Urinary bladder (tissue), 4 donors: ENCODE data around the gene CSNK2A3. TPM values are rescaled to one million over a fixed set of nuclear protein-coding genes. Genes with fewer than 3 reads are reported as not detected.

Experiments
- DNase-seq: peaks from one replicate; pipeline ENCODE4 v3.0.0-alpha.2; 2015; ENCODE audit errors: extremely low spot score
- H3K27ac ChIP-seq: one replicate; pipeline ENCODE4 v1.5.1; 2013; ENCODE audit warnings: low read depth, mild to moderate bottlenecking, moderate library complexity
- H3K36me3 ChIP-seq: one replicate; pipeline ENCODE4 v1.6.1; 2013; ENCODE audit warnings: mild to moderate bottlenecking, moderate library complexity; ENCODE audit not compliant: insufficient read depth
- H3K4me1 ChIP-seq: one replicate; pipeline ENCODE4 v1.6.1; 2013; ENCODE audit warnings: mild to moderate bottlenecking, moderate library complexity; ENCODE audit not compliant: insufficient read depth
- H3K4me3 ChIP-seq: one replicate; pipeline ENCODE4 v1.5.1; 2013; ENCODE audit warnings: low read depth, low read length
- WGBS: extraction: QIAGEN DNeasy Blood & Tissue Kit; methylation state at CpG from one replicate; pipeline ENCODE4 v1.1.7; 2013; 5-methylcytosine and 5-hydroxymethylcytosine counted together
- polyA plus RNA-seq: library from polyadenylated mRNA; stranded (reverse); fragments of 200-250 nt; gene quantifications from one replicate; pipeline ENCODE4 v1.2.3, GENCODE V29; 2013
- total RNA-seq: library from RNA; depleted of rRNA; stranded (reverse); fragments of >200 nt; gene quantifications from one replicate; pipeline ENCODE4 v1.2.3, GENCODE V29; 2014
- donor health status: healthy with polysubstance abuse.
- donor health status: healthy.

CSNK2A3 gene
- total and polyA plus RNA-seq, 2 donors = 1.6 to 2.4 TPM

DNA sequence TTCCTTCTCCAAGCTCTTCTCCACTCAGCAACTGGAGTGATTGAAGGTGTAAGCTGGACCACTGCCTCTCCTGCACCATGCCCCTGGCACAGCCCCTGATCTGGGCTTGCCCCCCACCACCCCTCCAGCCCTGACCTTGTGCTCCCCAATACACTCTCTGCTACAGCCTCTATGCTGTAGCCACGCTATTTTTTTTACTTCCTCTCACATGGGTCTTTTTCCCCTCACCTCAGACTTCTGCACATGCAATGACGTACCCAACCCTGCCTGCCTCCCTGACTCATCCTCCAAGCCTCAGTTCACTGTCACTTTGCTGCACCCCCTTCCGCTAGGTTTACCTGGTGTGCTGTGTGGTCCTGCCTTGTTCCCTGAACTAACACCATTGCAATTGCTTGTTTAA is 9.0 kb downstream of the CSNK2A3 start:
- no peak overlapping the region for H3K4me3 ChIP-seq
- no peak overlapping the region for H3K27ac ChIP-seq
- H3K4me1 ChIP-seq = no peaks in the 10 kb centered on the region
- no peak for DNase-seq
- WGBS = 88% methylated on average over 3 of the region's 3 CpGs
- no peaks in the 10 kb centered on the region for H3K36me3 ChIP-seq

DNA sequence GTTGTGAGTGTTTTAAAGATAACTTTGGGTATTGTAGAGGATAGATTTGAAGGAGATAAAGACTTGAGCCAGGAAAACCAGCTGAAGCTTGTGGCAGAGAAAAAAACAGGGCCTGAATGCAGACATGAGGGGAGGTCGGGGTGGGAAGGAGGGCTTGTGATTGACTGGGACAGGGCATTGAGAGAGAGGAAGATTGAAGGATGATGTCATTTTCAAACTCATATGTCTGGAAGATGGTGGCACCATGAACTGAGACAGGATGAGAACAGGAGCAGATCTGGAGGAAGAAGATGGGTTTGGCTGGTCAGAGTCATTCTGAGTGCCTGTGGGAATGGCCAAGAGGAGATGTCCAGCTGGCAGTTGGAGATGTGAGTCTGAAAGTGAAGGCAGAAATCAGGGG is 14.7 kb downstream of the CSNK2A3 start:
- no peak overlapping the region for H3K4me3 ChIP-seq
- no peak for DNase-seq
- H3K36me3 ChIP-seq = no peaks in the 10 kb centered on the region
- no peak overlapping the region for H3K27ac ChIP-seq
- WGBS = 98% methylated on average over 1 of the region's 1 CpG
- H3K4me1 ChIP-seq = no peaks in the 10 kb centered on the region

DNA sequence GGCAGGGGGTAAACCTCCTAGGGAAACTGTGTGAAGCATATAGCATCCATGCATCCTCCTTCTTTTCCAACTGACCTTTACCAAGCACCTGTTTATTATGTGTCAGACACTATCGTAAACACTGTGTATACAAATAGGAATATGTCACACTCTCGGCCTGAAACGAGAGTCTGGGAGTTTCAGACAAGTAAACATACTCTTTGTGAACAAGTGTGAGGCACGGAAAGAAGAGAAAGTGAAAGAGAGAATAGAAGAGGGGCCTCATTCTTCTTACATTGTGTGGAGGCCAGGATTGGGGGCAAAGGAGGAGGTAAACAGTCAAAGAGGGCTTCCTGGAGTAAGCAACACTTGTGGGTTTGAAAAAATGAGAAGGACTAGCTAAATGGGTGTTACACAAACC is 16.4 kb downstream of the CSNK2A3 start:
- H3K4me1 ChIP-seq = no peaks in the 10 kb centered on the region
- no peak overlapping the region for H3K4me3 ChIP-seq
- 60% methylated on average over 4 of the region's 4 CpGs for WGBS
- H3K36me3 ChIP-seq = no peaks in the 10 kb centered on the region
- H3K27ac ChIP-seq = no peak overlapping the region
- no peak for DNase-seq

DNA sequence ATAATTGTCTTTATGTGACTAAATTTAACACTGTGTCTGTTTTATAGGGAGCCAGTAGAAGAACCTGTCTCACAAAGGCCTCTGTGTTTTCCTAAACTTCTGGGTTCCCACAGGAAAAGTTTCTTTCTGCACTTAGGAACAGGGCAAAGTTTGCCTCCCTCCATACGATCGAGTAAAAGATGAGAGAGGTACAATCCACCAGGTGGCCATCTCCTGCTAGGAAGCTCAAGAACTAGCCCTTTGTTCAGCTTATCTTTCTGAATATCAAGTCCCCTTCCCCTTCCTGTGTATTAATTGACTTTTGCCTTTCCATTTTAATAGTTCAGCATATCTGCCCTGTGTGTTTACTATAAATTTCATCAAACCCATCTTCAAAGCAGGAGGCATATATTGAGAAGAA is 18.0 kb downstream of the CSNK2A3 start:
- Histone ChIP-seq H3K4me3 (no peak overlapping the region), H3K4me1 (no peaks in the 10 kb centered on the region), H3K36me3 (no peaks in the 10 kb centered on the region), H3K27ac (no peak overlapping the region)
- WGBS = 88% methylated on average over 2 of the region's 2 CpGs
- no peak for DNase-seq

- DNase-seq = no peak
- H3K4me3 ChIP-seq = no peak overlapping the region
- no peaks in the 10 kb centered on the region for H3K4me1 ChIP-seq
- no peaks in the 10 kb centered on the region for H3K36me3 ChIP-seq
- H3K27ac ChIP-seq = no peak overlapping the region
- 74% methylated on average over 4 of the region's 4 CpGs for WGBS
Observed at GRCh38 chr11:11334607-11335006, 18.4 kb downstream of the CSNK2A3 start.

DNA sequence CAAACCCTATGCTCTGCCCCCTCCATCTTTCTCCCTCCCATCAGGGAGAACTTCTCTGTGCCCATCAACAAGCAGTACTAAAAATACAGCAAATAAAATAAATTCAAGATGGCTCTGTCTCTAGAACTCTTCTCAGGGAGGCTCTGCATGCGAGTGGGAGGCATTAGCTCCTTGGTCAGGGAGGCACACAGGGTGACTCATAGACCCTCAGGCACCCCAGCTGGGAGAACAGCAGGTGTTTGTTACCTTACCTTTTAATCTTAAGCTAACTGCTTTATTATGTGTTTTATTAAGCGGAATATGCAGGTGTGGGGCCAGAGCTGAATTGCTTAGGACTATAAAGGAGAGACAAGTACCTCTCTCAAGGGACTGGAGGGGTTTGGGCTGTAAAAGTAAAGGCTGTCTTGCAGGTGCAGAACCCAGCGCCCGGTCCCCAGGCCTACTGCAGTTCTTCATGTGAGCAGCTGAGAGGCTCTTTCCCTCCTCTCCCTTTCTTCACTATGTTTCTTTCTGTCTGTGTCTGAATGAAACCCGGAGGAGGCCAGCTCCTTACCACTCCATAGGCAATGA is 20.8 kb downstream of the CSNK2A3 start:
- DNase-seq = no peak
- WGBS = 75% methylated on average over 5 of the region's 5 CpGs
- Histone ChIP-seq H3K4me1 (no peaks in the 10 kb centered on the region), H3K27ac (no peak overlapping the region), H3K36me3 (no peaks in the 10 kb centered on the region), H3K4me3 (no peak overlapping the region)

DNA sequence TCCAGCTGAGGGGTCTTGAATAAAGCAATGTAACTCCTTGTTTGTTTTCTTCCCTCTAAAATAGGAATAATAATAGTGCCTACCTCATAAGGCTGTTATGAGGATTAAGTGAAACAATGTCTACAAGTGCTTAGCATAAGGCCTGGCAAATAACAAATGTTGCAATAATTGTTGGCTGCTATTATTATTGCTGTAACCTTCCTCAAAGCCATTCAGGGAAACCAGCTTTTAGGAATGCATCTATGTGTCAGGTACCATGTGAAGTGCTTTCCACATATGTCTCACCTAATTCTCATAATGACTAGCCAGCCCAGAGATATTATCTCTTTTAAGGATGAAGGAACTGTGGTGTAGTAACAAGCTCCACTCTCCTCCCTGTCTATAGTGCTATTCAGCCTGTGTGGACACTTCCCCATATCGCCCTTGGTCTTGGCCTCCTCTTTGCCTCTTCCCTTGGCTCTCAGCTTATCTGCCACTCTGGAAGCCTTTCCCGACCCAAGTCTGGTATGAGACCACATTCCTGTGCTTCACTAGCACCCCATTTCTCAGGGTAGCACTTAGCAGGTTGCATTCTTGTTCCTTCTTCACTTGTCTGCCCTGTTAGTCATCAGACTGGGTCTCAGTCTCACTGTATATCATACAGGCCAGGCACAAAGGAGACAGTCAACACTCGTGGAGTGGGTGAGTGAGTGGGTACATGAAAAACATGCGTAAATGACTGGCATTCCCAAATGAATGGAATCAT is 23.8 kb downstream of the CSNK2A3 start:
- H3K27ac ChIP-seq = no peak overlapping the region
- no peak overlapping the region for H3K4me3 ChIP-seq
- WGBS = 74% methylated on average over 4 of the region's 4 CpGs
- H3K36me3 ChIP-seq = no peaks in the 10 kb centered on the region
- no peaks in the 10 kb centered on the region for H3K4me1 ChIP-seq
- no peak for DNase-seq

GRCh38 chr11:11324090-11324489 is 29.0 kb downstream of the CSNK2A3 start:
- WGBS = 78% methylated on average over 1 of the region's 1 CpG
- DNase-seq = no peak
- no peaks in the 10 kb centered on the region for H3K36me3 ChIP-seq

DNA sequence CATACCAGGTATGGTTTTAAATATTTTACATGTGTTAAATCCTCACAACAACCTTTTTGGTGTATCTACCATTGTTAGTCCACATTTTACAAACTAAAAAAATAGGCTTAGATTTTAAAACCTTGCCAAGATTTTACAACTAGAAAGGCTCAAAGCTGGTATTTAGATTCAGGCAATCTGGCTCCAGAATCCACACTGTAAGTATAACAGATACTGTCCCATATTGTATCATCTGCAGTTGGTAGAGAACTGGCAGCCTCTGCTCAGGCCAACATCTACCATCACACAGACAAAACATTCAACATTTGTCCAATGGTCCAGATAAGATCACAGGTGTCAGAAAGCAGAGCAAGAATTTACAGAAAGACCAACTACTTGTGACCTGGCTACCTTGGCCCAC is 30.9 kb downstream of the CSNK2A3 start:
- no peaks in the 10 kb centered on the region for H3K4me1 ChIP-seq
- H3K4me3 ChIP-seq = no peak overlapping the region
- DNase-seq = no peak
- no peaks in the 10 kb centered on the region for H3K36me3 ChIP-seq
- no peak overlapping the region for H3K27ac ChIP-seq

More at GRCh38 chr11:11324090-11324489, 29.0 kb downstream of the CSNK2A3 start:
- Histone ChIP-seq H3K4me1 (no peaks in the 10 kb centered on the region), H3K27ac (no peak overlapping the region), H3K4me3 (no peak overlapping the region)

- Histone ChIP-seq H3K4me3 (no peak overlapping the region), H3K27ac (no peak overlapping the region), H3K36me3 (no peaks in the 10 kb centered on the region), H3K4me1 (no peaks in the 10 kb centered on the region)
- no peak for DNase-seq
- WGBS = 74% methylated on average over 2 of the region's 2 CpGs
Observed at GRCh38 chr11:11320825-11321224, 32.2 kb downstream of the CSNK2A3 start.

GRCh38 chr11:11318961-11319360 is 34.1 kb downstream of the CSNK2A3 start:
- DNase-seq = no peak
- no peaks in the 10 kb centered on the region for H3K36me3 ChIP-seq
- H3K4me1 ChIP-seq = no peaks in the 10 kb centered on the region
- no peak overlapping the region for H3K4me3 ChIP-seq
- H3K27ac ChIP-seq = no peak overlapping the region
- WGBS = 86% methylated on average over 4 of the region's 4 CpGs

DNA sequence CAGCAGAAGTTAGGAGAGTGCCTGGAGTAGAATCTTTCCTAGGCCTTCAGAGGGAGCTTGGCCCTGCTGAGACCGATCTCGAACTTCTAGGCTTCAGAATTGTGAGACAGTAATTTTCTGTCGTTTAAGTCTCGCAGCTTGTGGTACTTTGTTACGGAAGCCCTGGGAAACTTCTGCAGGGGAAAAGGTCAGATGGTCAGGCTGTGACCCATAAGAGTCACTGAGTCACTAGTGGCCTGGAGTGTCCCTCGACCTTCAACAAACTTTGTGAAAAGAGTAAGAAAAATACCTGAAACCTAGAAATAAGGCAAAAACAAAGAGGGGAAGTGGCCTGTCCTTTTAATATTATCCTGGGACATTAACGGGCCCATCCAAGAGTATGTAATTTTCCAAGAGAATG is 34.6 kb downstream of the CSNK2A3 start:
- no peaks in the 10 kb centered on the region for H3K4me1 ChIP-seq
- H3K4me3 ChIP-seq = no peak overlapping the region
- no peak overlapping the region for H3K27ac ChIP-seq
- WGBS = 92% methylated on average over 7 of the region's 7 CpGs
- no peaks in the 10 kb centered on the region for H3K36me3 ChIP-seq
- DNase-seq = no peak

DNA sequence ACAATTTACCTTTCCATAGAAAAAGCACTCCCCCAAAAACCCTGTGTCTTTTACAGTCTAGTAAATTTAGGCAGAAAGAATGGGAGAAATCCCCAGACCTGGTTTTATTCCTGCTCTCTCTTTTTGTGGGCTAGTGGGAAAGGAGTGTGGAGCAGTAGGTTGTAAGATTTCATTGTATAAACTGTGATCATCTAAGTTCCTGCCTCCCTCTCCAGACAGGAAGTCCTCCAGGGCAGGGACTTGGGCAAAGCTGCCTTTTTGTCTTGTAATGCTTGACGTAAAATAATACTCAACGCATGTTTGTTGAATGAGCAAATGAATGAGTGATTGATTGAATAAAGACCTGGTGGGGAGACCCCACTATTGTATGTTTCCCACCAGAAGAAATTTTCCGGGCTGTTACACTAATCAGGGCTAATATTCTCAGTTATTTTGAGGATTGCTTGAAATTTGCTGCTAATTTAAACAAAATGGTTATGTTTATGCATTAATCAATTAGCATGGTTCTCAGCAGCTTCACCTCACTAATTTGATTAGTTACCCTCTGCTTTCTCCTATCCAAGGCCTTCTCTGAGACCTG is 36.3 kb downstream of the CSNK2A3 start:
- DNase-seq = no peak
- 90% methylated on average over 3 of the region's 3 CpGs for WGBS
- Histone ChIP-seq H3K4me3 (no peak overlapping the region), H3K36me3 (no peaks in the 10 kb centered on the region), H3K4me1 (no peaks in the 10 kb centered on the region), H3K27ac (no peak overlapping the region)

- H3K4me3 ChIP-seq = no peak overlapping the region
- H3K4me1 ChIP-seq = no peaks in the 10 kb centered on the region
- no peak for DNase-seq
- H3K27ac ChIP-seq = no peak overlapping the region
- H3K36me3 ChIP-seq = no peaks in the 10 kb centered on the region
- 54% methylated on average over 6 of the region's 6 CpGs for WGBS
Observed at GRCh38 chr11:11313902-11314692, 39.0 kb downstream of the CSNK2A3 start.
